GM19455 (cell line): ENCODE data around the gene NEAT1.

Experiments
- ATAC-seq: cut with Tn5 transposase; IDR thresholded peaks from one replicate; pipeline ENCODE4 v1.9.1; 2021; ENCODE audit not compliant: unreplicated experiment

The NEAT1 gene

GRCh38 chr11:65421794-65422632 is 585 bp upstream of the NEAT1 start:
- ATAC-seq = peak; percentile 19

GRCh38 chr11:65423516-65424204 is 1.1 kb downstream of the NEAT1 start:
- no peak for ATAC-seq

GRCh38 chr11:65424205-65425104 is 1.9 kb downstream of the NEAT1 start:
- no peak for ATAC-seq

- ATAC-seq = no peak
Measured at GRCh38 chr11:65425105-65425970, 2.7 kb downstream of the NEAT1 start.

- no peak for ATAC-seq
Measured at GRCh38 chr11:65425971-65426838, 3.6 kb downstream of the NEAT1 start.

- ATAC-seq = no peak
Measured at GRCh38 chr11:65426839-65427690, 4.5 kb downstream of the NEAT1 start.

GRCh38 chr11:65427691-65428577 is 5.3 kb downstream of the NEAT1 start:
- ATAC-seq = no peak

GRCh38 chr11:65428578-65429067 is 6.0 kb downstream of the NEAT1 start:
- ATAC-seq = no peak

- no peak for ATAC-seq
Measured at GRCh38 chr11:65429068-65429681, 6.6 kb downstream of the NEAT1 start.

- ATAC-seq = no peak
Measured at GRCh38 chr11:65429724-65430405, 7.3 kb downstream of the NEAT1 start.

- ATAC-seq = no peak
Measured at GRCh38 chr11:65430406-65431217, 8.0 kb downstream of the NEAT1 start.

- ATAC-seq = no peak
Measured at GRCh38 chr11:65431451-65432099, 9.0 kb downstream of the NEAT1 start.

GRCh38 chr11:65432100-65432650 is 9.6 kb downstream of the NEAT1 start:
- no peak for ATAC-seq

GRCh38 chr11:65432686-65433582 is 10.3 kb downstream of the NEAT1 start:
- no peak for ATAC-seq
